Measurements from ENCODE around the gene RBKS. TPM values are rescaled to one million over a fixed set of nuclear protein-coding genes. Genes with fewer than 3 reads are reported as not detected.

RBKS gene
- total RNA-seq, 1 experiment from 2014 or later = 1.7 TPM

- ChIA-PET POLR2A (no interaction called here), CTCF (no interaction called here)
- no peak overlapping the region for H3K27ac Mint-ChIP-seq
- no peak overlapping the region for H3K4me3 Mint-ChIP-seq
- ATAC-seq (no peak), DNase-seq (ENCODE audit: low spot score) (no peak)
- peaks cover 16% of the 10 kb centered on the region for H3K9me3 Mint-ChIP-seq
- TF ChIP-seq TCF7 (CRISPR knock-in tag; IDR thresholded peaks at IDR 0.05; ENCODE audit: low read depth) (no peak), MXD4 (CRISPR knock-in tag; IDR thresholded peaks at IDR 0.05; ENCODE audit: borderline replicate concordance) (no peak), CTCF (IDR thresholded peaks at IDR 0.05) (no peak), ELF4 (CRISPR knock-in tag; IDR thresholded peaks at IDR 0.05; ENCODE audit: low read depth) (no peak), ZNF219 (CRISPR knock-in tag; IDR thresholded peaks at IDR 0.05; ENCODE audit: borderline replicate concordance) (no peak), PRRX2 (CRISPR knock-in tag; IDR thresholded peaks at IDR 0.05) (no peak), GABPB1 (CRISPR knock-in tag; IDR thresholded peaks at IDR 0.05) (no peak), KAT7 (CRISPR knock-in tag; IDR thresholded peaks at IDR 0.05; ENCODE audit: borderline replicate concordance) (no peak), GTF2I (CRISPR knock-in tag; conservative IDR thresholded peaks at IDR 0.05) (no peak), ETV6 (CRISPR knock-in tag; IDR thresholded peaks at IDR 0.05) (no peak), ZNF281 (CRISPR knock-in tag; IDR thresholded peaks at IDR 0.05) (no peak), IRF1 (CRISPR knock-in tag; IDR thresholded peaks at IDR 0.05) (no peak), FOXJ3 (CRISPR knock-in tag; IDR thresholded peaks at IDR 0.05; ENCODE audit: borderline replicate concordance) (no peak), ZMAT4 (CRISPR knock-in tag; IDR thresholded peaks at IDR 0.05) (no peak)
- TF ChIP-seq, protein P1, sequence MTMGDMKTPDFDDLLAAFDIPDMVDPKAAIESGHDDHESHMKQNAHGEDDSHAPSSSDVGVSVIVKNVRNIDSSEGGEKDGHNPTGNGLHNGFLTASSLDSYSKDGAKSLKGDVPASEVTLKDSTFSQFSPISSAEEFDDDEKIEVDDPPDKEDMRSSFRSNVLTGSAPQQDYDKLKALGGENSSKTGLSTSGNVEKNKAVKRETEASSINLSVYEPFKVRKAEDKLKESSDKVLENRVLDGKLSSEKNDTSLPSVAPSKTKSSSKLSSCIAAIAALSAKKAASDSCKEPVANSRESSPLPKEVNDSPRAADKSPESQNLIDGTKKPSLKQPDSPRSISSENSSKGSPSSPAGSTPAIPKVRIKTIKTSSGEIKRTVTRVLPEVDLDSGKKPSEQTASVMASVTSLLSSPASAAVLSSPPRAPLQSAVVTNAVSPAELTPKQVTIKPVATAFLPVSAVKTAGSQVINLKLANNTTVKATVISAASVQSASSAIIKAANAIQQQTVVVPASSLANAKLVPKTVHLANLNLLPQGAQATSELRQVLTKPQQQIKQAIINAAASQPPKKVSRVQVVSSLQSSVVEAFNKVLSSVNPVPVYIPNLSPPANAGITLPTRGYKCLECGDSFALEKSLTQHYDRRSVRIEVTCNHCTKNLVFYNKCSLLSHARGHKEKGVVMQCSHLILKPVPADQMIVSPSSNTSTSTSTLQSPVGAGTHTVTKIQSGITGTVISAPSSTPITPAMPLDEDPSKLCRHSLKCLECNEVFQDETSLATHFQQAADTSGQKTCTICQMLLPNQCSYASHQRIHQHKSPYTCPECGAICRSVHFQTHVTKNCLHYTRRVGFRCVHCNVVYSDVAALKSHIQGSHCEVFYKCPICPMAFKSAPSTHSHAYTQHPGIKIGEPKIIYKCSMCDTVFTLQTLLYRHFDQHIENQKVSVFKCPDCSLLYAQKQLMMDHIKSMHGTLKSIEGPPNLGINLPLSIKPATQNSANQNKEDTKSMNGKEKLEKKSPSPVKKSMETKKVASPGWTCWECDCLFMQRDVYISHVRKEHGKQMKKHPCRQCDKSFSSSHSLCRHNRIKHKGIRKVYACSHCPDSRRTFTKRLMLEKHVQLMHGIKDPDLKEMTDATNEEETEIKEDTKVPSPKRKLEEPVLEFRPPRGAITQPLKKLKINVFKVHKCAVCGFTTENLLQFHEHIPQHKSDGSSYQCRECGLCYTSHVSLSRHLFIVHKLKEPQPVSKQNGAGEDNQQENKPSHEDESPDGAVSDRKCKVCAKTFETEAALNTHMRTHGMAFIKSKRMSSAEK (CRISPR knock-in tag; IDR thresholded peaks at IDR 0.05; ENCODE audit: borderline replicate concordance) = no peak
- TF ChIP-seq, protein P2, sequence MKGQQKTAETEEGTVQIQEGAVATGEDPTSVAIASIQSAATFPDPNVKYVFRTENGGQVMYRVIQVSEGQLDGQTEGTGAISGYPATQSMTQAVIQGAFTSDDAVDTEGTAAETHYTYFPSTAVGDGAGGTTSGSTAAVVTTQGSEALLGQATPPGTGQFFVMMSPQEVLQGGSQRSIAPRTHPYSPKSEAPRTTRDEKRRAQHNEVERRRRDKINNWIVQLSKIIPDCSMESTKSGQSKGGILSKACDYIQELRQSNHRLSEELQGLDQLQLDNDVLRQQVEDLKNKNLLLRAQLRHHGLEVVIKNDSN (CRISPR knock-in tag; IDR thresholded peaks at IDR 0.05) = no peak
- TF ChIP-seq, protein P3, sequence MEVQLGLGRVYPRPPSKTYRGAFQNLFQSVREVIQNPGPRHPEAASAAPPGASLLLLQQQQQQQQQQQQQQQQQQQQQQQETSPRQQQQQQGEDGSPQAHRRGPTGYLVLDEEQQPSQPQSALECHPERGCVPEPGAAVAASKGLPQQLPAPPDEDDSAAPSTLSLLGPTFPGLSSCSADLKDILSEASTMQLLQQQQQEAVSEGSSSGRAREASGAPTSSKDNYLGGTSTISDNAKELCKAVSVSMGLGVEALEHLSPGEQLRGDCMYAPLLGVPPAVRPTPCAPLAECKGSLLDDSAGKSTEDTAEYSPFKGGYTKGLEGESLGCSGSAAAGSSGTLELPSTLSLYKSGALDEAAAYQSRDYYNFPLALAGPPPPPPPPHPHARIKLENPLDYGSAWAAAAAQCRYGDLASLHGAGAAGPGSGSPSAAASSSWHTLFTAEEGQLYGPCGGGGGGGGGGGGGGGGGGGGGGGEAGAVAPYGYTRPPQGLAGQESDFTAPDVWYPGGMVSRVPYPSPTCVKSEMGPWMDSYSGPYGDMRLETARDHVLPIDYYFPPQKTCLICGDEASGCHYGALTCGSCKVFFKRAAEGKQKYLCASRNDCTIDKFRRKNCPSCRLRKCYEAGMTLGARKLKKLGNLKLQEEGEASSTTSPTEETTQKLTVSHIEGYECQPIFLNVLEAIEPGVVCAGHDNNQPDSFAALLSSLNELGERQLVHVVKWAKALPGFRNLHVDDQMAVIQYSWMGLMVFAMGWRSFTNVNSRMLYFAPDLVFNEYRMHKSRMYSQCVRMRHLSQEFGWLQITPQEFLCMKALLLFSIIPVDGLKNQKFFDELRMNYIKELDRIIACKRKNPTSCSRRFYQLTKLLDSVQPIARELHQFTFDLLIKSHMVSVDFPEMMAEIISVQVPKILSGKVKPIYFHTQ (CRISPR knock-in tag; IDR thresholded peaks at IDR 0.05) = no peak
- TF ChIP-seq, protein P4, sequence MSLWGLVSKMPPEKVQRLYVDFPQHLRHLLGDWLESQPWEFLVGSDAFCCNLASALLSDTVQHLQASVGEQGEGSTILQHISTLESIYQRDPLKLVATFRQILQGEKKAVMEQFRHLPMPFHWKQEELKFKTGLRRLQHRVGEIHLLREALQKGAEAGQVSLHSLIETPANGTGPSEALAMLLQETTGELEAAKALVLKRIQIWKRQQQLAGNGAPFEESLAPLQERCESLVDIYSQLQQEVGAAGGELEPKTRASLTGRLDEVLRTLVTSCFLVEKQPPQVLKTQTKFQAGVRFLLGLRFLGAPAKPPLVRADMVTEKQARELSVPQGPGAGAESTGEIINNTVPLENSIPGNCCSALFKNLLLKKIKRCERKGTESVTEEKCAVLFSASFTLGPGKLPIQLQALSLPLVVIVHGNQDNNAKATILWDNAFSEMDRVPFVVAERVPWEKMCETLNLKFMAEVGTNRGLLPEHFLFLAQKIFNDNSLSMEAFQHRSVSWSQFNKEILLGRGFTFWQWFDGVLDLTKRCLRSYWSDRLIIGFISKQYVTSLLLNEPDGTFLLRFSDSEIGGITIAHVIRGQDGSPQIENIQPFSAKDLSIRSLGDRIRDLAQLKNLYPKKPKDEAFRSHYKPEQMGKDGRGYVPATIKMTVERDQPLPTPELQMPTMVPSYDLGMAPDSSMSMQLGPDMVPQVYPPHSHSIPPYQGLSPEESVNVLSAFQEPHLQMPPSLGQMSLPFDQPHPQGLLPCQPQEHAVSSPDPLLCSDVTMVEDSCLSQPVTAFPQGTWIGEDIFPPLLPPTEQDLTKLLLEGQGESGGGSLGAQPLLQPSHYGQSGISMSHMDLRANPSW (CRISPR knock-in tag; conservative IDR thresholded peaks at IDR 0.05; ENCODE audit: low read depth) = no peak
- TF ChIP-seq, protein P5, sequence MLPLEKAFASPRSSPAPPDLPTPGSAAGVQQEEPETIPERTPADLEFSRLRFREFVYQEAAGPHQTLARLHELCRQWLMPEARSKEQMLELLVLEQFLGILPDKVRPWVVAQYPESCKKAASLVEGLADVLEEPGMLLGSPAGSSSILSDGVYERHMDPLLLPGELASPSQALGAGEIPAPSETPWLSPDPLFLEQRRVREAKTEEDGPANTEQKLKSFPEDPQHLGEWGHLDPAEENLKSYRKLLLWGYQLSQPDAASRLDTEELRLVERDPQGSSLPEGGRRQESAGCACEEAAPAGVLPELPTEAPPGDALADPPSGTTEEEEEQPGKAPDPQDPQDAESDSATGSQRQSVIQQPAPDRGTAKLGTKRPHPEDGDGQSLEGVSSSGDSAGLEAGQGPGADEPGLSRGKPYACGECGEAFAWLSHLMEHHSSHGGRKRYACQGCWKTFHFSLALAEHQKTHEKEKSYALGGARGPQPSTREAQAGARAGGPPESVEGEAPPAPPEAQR (CRISPR knock-in tag; IDR thresholded peaks at IDR 0.05) = no peak
- H3K36me3 Mint-ChIP-seq = peaks cover 4% of the 10 kb centered on the region
- H3K27me3 Mint-ChIP-seq (ENCODE audit: low read depth) = peaks cover 22% of the 10 kb centered on the region
- peaks cover 12% of the 10 kb centered on the region for H3K4me1 Mint-ChIP-seq
Measured at GRCh38 chr2:27747827-27748352, 142.3 kb downstream of the RBKS start.

All from WTC11 (cell line).